Rectal smooth muscle tissue (tissue), 1 donor: ENCODE measurements around the gene BSCL2.

Experiments used
- H3K27ac ChIP-seq: one replicate; pipeline ENCODE4 v1.7.0; 2013; ENCODE audit warnings: low read depth, low read length, inconsistent platforms
- H3K27me3 ChIP-seq: one replicate; pipeline ENCODE4 v1.7.0; 2013; ENCODE audit warnings: low read length; ENCODE audit not compliant: control insufficient read depth, insufficient read depth
- H3K36me3 ChIP-seq: one replicate; pipeline ENCODE4 v1.7.0; 2013; ENCODE audit warnings: low read length; ENCODE audit not compliant: control insufficient read depth, insufficient read depth
- H3K4me1 ChIP-seq: one replicate; pipeline ENCODE4 v1.7.0; 2013; ENCODE audit warnings: low read length; ENCODE audit not compliant: control insufficient read depth, insufficient read depth
- H3K4me3 ChIP-seq: one replicate; pipeline ENCODE4 v1.7.0; 2013; ENCODE audit warnings: low read length
- H3K9ac ChIP-seq: one replicate; pipeline ENCODE4 v1.7.0; 2013; ENCODE audit warnings: low read length

The BSCL2 gene

DNA sequence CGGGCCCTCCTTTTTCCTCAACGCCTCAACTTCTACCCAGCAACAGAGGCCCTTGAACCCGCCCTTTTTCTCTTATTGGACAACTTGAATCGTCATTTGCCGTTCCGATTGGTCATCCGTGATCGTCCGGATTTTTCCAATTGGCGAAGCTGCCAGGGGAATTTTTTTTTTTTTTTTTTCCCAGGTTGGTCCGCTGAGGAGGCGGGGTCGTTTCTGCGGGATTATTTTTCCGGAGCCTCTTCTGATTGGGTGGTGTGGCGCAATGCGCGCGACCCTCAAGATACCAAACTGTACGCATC lies 20.6 kb upstream of the BSCL2 start:
- Histone ChIP-seq H3K27me3 (no peaks in the 10 kb centered on the region), H3K27ac (peak overlapping the region; percentile 93), H3K9ac (peak overlapping the region; percentile 82), H3K36me3 (peaks cover 11% of the 10 kb centered on the region), H3K4me3 (peak overlapping the region; percentile 94), H3K4me1 (peaks cover 31% of the 10 kb centered on the region)

- Histone ChIP-seq H3K27me3 (no peaks in the 10 kb centered on the region), H3K36me3 (peaks cover 16% of the 10 kb centered on the region), H3K4me3 (peak within 1 kb of the TSS; percentile 94), H3K9ac (peak within 1 kb of the TSS; percentile 95), H3K27ac (peak within 1 kb of the TSS; percentile 93), H3K4me1 (peaks cover 31% of the 10 kb centered on the region)
Observed at GRCh38 chr11:62727165-62727871, 20.1 kb upstream of the BSCL2 start, which contains the start of gene HNRNPUL2. Gene HNRNPUL2, minus strand, starts transcription at chr11:62727457. Its CDS starts 301 bp downstream, at chr11:62727156.

GRCh38 chr11:62726915-62727164 lies 19.6 kb upstream of the BSCL2 start:
- peaks cover 31% of the 10 kb centered on the region for H3K4me1 ChIP-seq
- peak overlapping the region; percentile 94 for H3K4me3 ChIP-seq
- peaks cover 20% of the 10 kb centered on the region for H3K36me3 ChIP-seq
- H3K9ac ChIP-seq = peak overlapping the region; percentile 95
- peak overlapping the region; percentile 93 for H3K27ac ChIP-seq
- H3K27me3 ChIP-seq = no peaks in the 10 kb centered on the region

DNA sequence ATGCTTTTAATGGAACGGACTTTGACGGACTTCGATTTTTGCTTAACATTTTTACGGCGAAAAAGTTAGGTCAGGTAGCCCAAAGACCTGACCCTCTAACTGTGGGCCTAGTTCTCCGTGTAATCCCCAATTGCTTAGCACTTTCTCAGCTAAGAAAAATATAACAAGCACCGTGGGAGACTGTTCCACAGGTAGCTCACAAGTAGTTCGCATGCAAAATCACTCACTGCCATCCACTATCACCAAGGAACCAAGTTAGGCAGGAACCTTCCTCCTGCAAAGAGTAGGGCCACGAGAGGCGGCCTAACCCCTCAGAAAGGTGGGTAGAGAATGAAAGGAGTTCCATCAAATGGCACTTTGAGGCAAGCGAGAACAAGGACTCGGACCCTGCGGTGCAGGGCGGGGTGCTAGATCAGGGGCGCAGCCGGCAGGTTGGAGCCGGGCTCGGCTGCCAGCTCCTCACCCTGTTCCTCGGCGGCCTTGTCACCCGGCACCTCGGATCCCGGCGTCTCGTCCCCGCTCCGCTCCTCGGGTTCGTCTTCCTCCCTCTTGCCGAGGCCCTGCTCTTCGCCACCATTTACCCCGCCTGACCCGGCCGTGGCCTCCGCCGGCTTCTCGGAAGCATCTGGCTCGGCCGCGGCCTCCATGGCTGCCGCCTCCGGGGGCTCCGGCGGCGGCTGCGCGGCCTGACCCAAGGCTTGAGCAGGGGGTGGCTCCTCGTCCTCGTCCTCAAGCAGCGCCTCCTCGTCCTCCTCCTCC lies 19.1 kb upstream of the BSCL2 start:
- H3K27ac ChIP-seq = peak overlapping the region; percentile 93
- peaks cover 31% of the 10 kb centered on the region for H3K4me1 ChIP-seq
- H3K27me3 ChIP-seq = no peaks in the 10 kb centered on the region
- peaks cover 23% of the 10 kb centered on the region for H3K36me3 ChIP-seq
- H3K4me3 ChIP-seq = peak overlapping the region; percentile 94
- H3K9ac ChIP-seq = peak overlapping the region; percentile 95

DNA sequence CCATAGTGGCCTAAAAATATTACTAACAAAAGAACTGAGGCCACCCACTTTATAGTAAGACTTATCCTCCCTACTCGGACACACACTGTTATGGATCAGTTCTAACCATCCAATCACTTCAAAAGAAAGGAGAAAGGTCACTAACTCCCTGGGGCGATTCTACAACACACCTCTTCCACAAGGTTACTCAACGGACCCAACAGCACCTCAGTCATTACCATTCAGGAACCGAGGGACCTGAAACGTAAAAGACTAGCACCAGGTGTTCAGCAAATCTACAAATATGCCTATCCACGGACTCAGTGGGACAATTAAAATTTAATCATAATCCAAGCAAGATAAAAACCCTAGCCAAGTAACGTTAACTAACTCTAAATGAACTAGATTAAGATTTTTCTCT lies 18.4 kb upstream of the BSCL2 start:
- peaks cover 31% of the 10 kb centered on the region for H3K4me1 ChIP-seq
- H3K36me3 ChIP-seq = peaks cover 27% of the 10 kb centered on the region
- no peaks in the 10 kb centered on the region for H3K27me3 ChIP-seq
- peak overlapping the region; percentile 93 for H3K27ac ChIP-seq
- H3K4me3 ChIP-seq = peak overlapping the region; percentile 94
- H3K9ac ChIP-seq = peak overlapping the region; percentile 95

- H3K27me3 ChIP-seq = no peaks in the 10 kb centered on the region
- peak overlapping the region; percentile 94 for H3K4me3 ChIP-seq
- H3K36me3 ChIP-seq = peaks cover 39% of the 10 kb centered on the region
- H3K4me1 ChIP-seq = peaks cover 25% of the 10 kb centered on the region
- no peak overlapping the region for H3K27ac ChIP-seq
- H3K9ac ChIP-seq = no peak overlapping the region
Observed at GRCh38 chr11:62724171-62724570, 16.9 kb upstream of the BSCL2 start.

DNA sequence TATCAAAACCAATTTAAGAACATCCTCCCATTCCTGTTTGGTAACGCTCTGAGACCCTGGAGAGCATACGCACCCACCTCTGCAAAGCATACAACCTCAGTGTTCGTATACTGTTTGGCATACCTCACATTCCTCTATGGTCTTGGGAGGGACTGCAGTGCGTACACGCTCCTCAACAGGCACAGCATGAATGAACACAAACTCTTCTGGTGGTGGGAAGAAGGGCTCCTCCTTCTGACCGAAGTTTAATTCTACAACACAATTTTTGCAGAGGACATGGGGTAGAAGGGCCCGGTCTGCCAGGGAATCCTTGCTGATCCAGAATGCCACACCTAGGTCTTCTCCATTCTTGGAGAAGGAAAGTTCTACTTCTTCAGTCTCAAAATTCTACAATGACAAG lies 14.8 kb upstream of the BSCL2 start:
- no peaks in the 10 kb centered on the region for H3K27me3 ChIP-seq
- H3K27ac ChIP-seq = no peak overlapping the region
- peaks cover 48% of the 10 kb centered on the region for H3K36me3 ChIP-seq
- H3K9ac ChIP-seq = no peak overlapping the region
- H3K4me3 ChIP-seq = no peak overlapping the region
- H3K4me1 ChIP-seq = peaks cover 25% of the 10 kb centered on the region

DNA sequence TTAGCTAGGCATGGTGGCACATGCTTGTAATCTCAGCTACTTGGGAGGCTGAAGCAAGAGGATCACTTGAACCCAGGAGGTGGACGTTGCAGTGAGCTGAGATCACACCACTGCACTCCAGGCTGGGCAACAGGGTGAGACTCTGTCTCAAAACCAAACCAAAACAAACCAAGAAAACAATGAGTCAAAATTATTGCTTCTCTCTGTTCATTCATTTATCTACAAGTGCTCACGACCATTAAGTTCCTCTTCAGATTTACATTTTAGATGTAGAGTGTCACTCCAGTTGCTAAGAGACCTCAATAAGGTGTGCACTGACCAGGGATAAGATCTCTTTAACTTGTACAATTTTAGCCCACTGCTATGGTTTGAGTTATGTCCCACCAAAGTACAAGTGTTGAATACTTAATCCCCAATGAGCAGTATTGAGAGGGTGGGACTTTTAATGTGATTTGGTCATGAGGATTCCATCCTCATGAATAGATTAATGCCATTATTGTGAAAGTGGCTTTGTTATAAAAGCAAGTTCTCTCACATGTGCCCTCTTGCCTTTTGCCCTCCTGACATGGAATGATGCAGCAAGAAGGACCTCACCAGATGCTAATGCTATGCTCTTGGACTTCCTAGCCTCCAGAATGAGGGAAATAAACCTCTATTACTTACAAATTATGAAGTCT lies 12.2 kb upstream of the BSCL2 start:
- H3K27me3 ChIP-seq = no peaks in the 10 kb centered on the region
- H3K4me3 ChIP-seq = no peak overlapping the region
- peaks cover 10% of the 10 kb centered on the region for H3K4me1 ChIP-seq
- H3K9ac ChIP-seq = no peak overlapping the region
- peaks cover 70% of the 10 kb centered on the region for H3K36me3 ChIP-seq
- H3K27ac ChIP-seq = no peak overlapping the region

DNA sequence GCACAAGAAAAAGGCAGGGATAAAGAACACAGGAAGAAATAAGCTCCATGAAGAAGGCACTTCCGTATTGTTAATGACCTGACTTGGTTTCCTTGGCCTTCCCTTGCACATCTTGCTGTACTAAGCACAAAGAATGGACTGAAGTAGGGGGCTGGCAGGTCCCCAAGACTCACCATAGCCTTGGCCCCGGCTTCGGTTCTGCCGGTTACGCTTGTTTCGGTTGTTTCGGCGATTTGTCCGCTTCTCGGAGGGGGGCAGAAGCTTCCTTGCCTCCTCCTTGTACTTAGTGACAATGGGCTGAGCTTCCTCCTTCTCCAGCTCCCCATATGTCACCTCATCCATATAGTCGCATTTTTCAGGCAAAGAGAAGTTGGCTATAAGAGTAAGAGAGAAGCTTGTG lies 9.6 kb upstream of the BSCL2 start:
- Histone ChIP-seq H3K27ac (no peak overlapping the region), H3K36me3 (peaks cover 67% of the 10 kb centered on the region), H3K9ac (no peak overlapping the region), H3K4me1 (no peaks in the 10 kb centered on the region), H3K27me3 (no peaks in the 10 kb centered on the region), H3K4me3 (no peak overlapping the region)

DNA sequence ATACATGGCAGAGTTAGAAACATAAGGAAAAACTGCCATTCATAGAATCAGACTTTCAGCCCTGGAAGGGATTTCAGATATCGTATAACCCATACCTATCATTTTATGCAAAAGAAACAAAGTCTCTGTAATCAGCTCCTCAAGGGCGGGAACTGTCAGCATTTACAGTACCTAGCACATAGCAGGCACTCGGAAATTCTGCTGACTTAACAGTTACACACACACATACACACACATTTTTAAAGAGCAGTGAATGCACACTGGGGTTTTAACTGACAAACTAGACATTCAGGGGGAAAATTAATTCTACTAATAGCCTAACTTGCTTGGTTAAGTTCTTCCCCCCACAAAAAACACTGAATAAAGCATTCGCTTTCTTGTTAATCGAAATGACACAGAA lies 9.0 kb upstream of the BSCL2 start:
- no peak overlapping the region for H3K4me3 ChIP-seq
- no peaks in the 10 kb centered on the region for H3K4me1 ChIP-seq
- no peak overlapping the region for H3K9ac ChIP-seq
- peaks cover 61% of the 10 kb centered on the region for H3K36me3 ChIP-seq
- H3K27me3 ChIP-seq = no peaks in the 10 kb centered on the region
- H3K27ac ChIP-seq = no peak overlapping the region

- peaks cover 55% of the 10 kb centered on the region for H3K36me3 ChIP-seq
- no peak overlapping the region for H3K27ac ChIP-seq
- H3K4me3 ChIP-seq = no peak overlapping the region
- H3K9ac ChIP-seq = no peak overlapping the region
- no peaks in the 10 kb centered on the region for H3K4me1 ChIP-seq
- no peaks in the 10 kb centered on the region for H3K27me3 ChIP-seq
Observed at GRCh38 chr11:62715150-62716130, 8.2 kb upstream of the BSCL2 start.

DNA sequence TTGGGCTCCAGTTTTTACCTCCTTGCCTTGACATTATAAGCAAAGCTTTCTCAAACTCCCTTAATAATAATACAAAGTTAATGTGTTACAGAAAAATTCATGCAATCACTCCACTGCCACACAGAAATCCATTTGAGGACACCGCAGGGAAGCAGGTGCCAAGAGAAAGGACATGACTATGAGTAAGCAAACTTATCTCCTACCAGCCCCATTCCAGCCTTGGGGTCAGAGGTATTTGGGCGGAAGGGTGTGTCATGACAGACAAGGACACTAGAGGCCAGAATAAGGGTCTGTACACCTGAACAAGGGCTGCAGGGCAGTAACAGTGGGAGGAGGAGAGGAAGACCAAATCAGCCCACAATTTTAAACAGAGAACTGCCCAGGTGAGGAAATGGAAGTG lies 6.1 kb upstream of the BSCL2 start:
- H3K4me3 ChIP-seq = no peak overlapping the region
- H3K9ac ChIP-seq = no peak overlapping the region
- H3K4me1 ChIP-seq = peaks cover 11% of the 10 kb centered on the region
- peaks cover 39% of the 10 kb centered on the region for H3K36me3 ChIP-seq
- no peaks in the 10 kb centered on the region for H3K27me3 ChIP-seq
- no peak overlapping the region for H3K27ac ChIP-seq
